ENCODE results near the gene LILRB5.
A peak's percentile ranks its signal among the peaks of the same experiment; 100 is the strongest.
"Not testable (repeated sequence)": the region's sequence is repeated elsewhere in the genome, so short reads cannot be mapped to it uniquely, and the experiment has no call there.

Gene LILRB5

DNA sequence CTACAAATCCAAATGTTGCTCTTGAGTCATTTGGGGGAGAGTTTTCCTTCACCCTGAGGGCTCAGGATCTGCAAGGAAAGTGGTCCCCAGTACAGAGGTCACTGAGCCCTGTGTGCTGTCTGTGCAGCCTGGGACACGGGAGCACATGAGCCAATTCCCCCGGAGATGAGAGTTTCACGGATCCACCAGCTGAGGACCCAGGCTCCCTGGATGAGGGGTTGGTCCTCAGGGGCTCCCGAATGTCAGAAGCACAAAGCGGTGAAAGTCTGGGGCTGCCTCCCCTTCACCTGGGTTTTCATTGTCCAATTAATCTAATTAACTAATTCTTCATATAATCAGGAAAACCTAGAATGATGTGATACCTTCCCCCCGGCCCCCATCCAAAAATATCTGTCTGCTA is 37.5 kb upstream of the LILRB5 start:
- TF ChIP-seq CTCF (IDR thresholded peaks at IDR 0.05; ENCODE audit: low read depth, low read length), result no peak
- DNase-seq (ENCODE audit: extremely low read depth, low read depth), result no peak

DNA sequence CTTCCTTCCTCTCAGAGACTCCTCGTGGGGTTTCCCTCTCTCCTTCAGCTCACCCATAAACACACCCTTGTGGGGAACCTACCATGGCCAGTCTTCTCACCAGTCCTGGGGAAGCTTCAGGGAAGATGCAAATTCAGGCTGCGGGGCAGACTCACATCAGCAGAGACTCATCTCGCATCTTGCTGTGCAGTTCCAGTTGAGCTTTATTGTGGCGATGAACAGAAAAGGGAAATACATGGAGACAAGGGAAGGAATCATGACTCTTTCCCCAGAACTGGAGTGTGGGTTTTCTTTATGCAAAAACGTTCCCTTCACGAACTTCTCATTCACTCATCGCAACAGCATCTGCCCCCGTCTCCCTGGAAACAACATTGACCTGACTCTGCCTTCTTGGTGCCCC is 32.1 kb upstream of the LILRB5 start:
- not testable (repeated sequence) for DNase-seq (ENCODE audit: extremely low read depth, low read depth)

GRCh38 chr19:54287456-54287855 is 30.4 kb upstream of the LILRB5 start:
- no peak for TF ChIP-seq CTCF (IDR thresholded peaks at IDR 0.05; ENCODE audit: low read depth, low read length)
- peak; percentile 2 for DNase-seq (ENCODE audit: extremely low read depth, low read depth)

DNA sequence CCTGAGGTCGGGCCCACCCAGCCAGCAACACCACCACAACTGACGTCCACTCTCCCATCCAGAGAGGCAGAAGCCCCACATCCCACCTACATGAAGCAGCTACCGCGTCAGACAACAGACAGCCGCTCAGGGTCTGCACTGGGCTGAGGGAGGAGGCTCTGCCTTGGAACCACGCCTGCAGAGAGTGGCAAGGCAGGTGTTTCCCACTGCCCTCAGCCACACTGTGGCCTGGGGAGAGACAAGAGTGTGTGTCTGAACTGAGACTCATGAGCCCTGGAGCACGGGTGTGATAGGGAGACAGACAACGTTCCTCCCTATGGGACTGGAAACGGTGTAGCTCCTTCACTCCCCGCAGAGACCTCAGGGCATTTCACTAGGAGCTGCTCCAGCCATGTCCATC is 29.2 kb upstream of the LILRB5 start:
- DNase-seq (ENCODE audit: extremely low read depth, low read depth), result not testable (repeated sequence)

DNA sequence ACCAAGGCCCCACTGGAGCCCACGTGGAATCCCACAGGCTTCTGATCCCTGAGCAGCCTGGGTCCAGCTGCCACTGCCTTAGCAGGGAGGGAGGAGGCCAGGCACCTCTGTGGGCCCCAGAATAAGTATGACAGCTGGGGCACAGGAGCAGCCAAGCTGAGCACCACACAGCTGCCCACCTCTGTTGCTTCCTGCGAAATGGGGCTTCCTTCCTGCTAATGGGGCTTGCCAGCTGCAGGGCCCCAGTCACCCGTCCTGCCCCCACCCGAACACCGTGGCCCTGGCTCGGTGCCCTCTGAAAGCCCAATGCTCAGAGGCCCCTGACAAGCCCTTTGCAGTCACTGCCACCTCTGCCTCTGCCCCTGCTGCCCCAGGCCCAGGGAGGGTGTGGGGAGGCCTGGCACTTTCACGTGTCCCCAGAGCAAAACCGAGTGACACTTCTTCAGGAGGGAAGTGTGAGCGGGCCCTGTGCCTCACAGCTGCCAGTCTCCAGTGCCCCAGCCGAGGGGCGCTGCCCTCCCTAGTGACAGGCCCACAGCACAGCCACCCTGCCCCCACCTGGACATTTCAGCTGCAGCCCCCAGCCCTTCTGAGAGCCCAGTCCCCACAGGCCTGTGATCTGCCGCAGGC is 28.5 kb upstream of the LILRB5 start:
- DNase-seq (ENCODE audit: extremely low read depth, low read depth), result not testable (repeated sequence)

GRCh38 chr19:54282686-54283470 is 25.8 kb upstream of the LILRB5 start:
- no peak for DNase-seq (ENCODE audit: extremely low read depth, low read depth)
- TF ChIP-seq CTCF (IDR thresholded peaks at IDR 0.05; ENCODE audit: low read depth, low read length), result no peak

GRCh38 chr19:54281729-54282075 is 24.6 kb upstream of the LILRB5 start:
- DNase-seq (ENCODE audit: extremely low read depth, low read depth), result not testable (repeated sequence)

- TF ChIP-seq CTCF (IDR thresholded peaks at IDR 0.05; ENCODE audit: low read depth, low read length), result no peak
- DNase-seq (ENCODE audit: extremely low read depth, low read depth), result no peak
These were observed 24.1 kb upstream of the LILRB5 start, which contains the start of gene LILRB2 for GRCh38 chr19:54281007-54281728. TSS of gene LILRB2 (minus strand) at chr19:54281110. CDS start at chr19:54280496, 614 bp downstream.

DNA sequence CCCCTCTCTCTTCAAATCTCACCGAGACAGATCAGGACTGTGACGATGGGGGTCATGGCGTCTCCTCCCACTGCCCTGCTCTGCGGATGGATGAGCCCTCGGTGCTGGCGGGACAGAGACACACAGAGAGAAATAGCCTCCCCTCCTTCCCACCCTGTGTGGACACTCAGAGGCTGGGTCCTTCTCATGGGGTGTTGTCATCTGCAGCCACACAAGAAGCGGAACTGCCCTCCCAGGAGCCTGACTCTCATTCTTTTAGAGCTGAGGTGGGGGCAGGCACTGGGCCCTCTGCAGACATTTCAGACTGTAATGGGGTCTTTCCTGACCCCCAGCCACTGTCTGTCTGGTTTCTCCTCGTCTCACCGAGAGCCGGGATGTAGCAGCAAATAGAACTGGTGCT is 23.4 kb upstream of the LILRB5 start:
- not testable (repeated sequence) for DNase-seq (ENCODE audit: extremely low read depth, low read depth)

DNA sequence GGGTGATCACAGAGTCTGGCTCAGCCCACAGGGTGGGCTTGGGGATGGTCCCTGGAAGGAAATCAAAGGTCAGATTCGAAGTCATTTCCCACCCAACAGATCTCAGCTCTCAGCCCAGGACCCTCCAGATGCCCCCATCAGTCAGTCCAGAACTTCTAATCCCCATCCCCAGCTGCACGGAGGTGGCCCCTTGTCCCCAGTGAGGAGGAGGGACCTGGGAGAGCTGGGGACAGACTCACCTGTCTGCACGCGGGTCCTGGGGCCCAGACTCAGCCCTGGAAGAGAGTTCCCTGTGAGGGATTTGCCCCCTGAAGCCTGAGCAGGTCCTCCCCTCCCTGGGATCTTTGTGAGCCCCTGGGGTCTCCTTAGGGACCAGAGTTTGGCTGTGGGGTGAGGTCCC is 23.0 kb upstream of the LILRB5 start:
- DNase-seq (ENCODE audit: extremely low read depth, low read depth), result not testable (repeated sequence)
